ENCODE data around the gene PHLPP1. TPM values are rescaled to one million over a fixed set of nuclear protein-coding genes. Genes with fewer than 3 reads are reported as not detected.

Gene PHLPP1
- total RNA-seq, 1 donor from 2014 or later, result 21.2 TPM

- peaks cover 30% of the 10 kb centered on the region for H3K4me1 Mint-ChIP-seq
These were observed 53.9 kb downstream of the PHLPP1 start for GRCh38 chr18:62769216-62769615.

GRCh38 chr18:62771494-62772270, 56.3 kb downstream of the PHLPP1 start:
- TF ChIP-seq CTCF (IDR thresholded peaks at IDR 0.05; ENCODE audit: unreplicated experiment), result no peak
- Mint-ChIP-seq H3K27me3 (ENCODE audit: low read depth) (no peaks in the 10 kb centered on the region), H3K4me1 (peaks cover 26% of the 10 kb centered on the region)

More at GRCh38 chr18:62769216-62769615, 53.9 kb downstream of the PHLPP1 start:
- no peaks in the 10 kb centered on the region for H3K9me3 Mint-ChIP-seq
- peaks cover 5% of the 10 kb centered on the region for H3K36me3 Mint-ChIP-seq
- H3K27ac Mint-ChIP-seq, result peak overlapping the region; percentile 11
- DNase-seq (ENCODE audit: low spot score in 2 of 2, unreplicated experiment in 2 of 2), result no peak
- no peak for TF ChIP-seq CTCF (IDR thresholded peaks at IDR 0.05; ENCODE audit: unreplicated experiment)
- H3K27me3 Mint-ChIP-seq (ENCODE audit: low read depth), result no peaks in the 10 kb centered on the region
- H3K4me3 Mint-ChIP-seq, result no peak overlapping the region

GRCh38 chr18:62772860-62773584, 57.7 kb downstream of the PHLPP1 start:
- peaks cover 15% of the 10 kb centered on the region for H3K4me1 Mint-ChIP-seq
- no peak for TF ChIP-seq CTCF (IDR thresholded peaks at IDR 0.05; ENCODE audit: unreplicated experiment)
- H3K27ac Mint-ChIP-seq, result no peak overlapping the region
- no peaks in the 10 kb centered on the region for H3K27me3 Mint-ChIP-seq (ENCODE audit: low read depth)
- H3K4me3 Mint-ChIP-seq, result no peak overlapping the region
- H3K36me3 Mint-ChIP-seq, result peaks cover 5% of the 10 kb centered on the region
- no peak for DNase-seq (ENCODE audit: low spot score in 2 of 2, unreplicated experiment in 2 of 2)
- peaks cover 3% of the 10 kb centered on the region for H3K9me3 Mint-ChIP-seq

More at GRCh38 chr18:62771494-62772270, 56.3 kb downstream of the PHLPP1 start:
- no peak overlapping the region for H3K4me3 Mint-ChIP-seq
- H3K36me3 Mint-ChIP-seq, result peaks cover 5% of the 10 kb centered on the region
- H3K27ac Mint-ChIP-seq, result no peak overlapping the region
- no peaks in the 10 kb centered on the region for H3K9me3 Mint-ChIP-seq
- DNase-seq (ENCODE audit: low spot score in 2 of 2, unreplicated experiment in 2 of 2), result no peak

GRCh38 chr18:62773691-62774090, 58.4 kb downstream of the PHLPP1 start:
- Mint-ChIP-seq H3K4me1 (peaks cover 9% of the 10 kb centered on the region), H3K27me3 (ENCODE audit: low read depth) (no peaks in the 10 kb centered on the region), H3K9me3 (peaks cover 3% of the 10 kb centered on the region), H3K4me3 (no peak overlapping the region), H3K36me3 (peaks cover 5% of the 10 kb centered on the region), H3K27ac (no peak overlapping the region)
- no peak for DNase-seq (ENCODE audit: low spot score in 2 of 2, unreplicated experiment in 2 of 2)
- no peak for TF ChIP-seq CTCF (IDR thresholded peaks at IDR 0.05; ENCODE audit: unreplicated experiment)

GRCh38 chr18:62776024-62776570, 60.8 kb downstream of the PHLPP1 start:
- Mint-ChIP-seq H3K9me3 (peaks cover 3% of the 10 kb centered on the region), H3K36me3 (peaks cover 3% of the 10 kb centered on the region), H3K27ac (no peak overlapping the region), H3K4me3 (no peak overlapping the region), H3K4me1 (peaks cover 5% of the 10 kb centered on the region), H3K27me3 (ENCODE audit: low read depth) (no peaks in the 10 kb centered on the region)
- no peak for DNase-seq (ENCODE audit: low spot score in 2 of 2, unreplicated experiment in 2 of 2)
- no peak for TF ChIP-seq CTCF (IDR thresholded peaks at IDR 0.05; ENCODE audit: unreplicated experiment)

Measured in mesothelial cell of epicardium (in vitro differentiated cells).